HG03469 (cell line): ENCODE data around the gene LPAR2.
"Not testable (repeated sequence)": the region's sequence is repeated elsewhere in the genome, so short reads cannot be mapped to it uniquely, and the experiment has no call there.

Source experiments
- ATAC-seq: cut with Tn5 transposase; IDR thresholded peaks from one replicate; pipeline ENCODE4 v1.9.1; 2021; ENCODE audit warnings: mild to moderate bottlenecking, moderate library complexity, moderate number of reproducible peaks; ENCODE audit not compliant: unreplicated experiment

Gene LPAR2

GRCh38 chr19:19633711-19634515 lies 5.9 kb upstream of the LPAR2 start:
- ATAC-seq: no peak

GRCh38 chr19:19632661-19633060 lies 4.6 kb upstream of the LPAR2 start:
- ATAC-seq: no peak

GRCh38 chr19:19631346-19631745 lies 3.3 kb upstream of the LPAR2 start:
- ATAC-seq: no peak

- no peak for ATAC-seq
These were observed 2.4 kb upstream of the LPAR2 start for GRCh38 chr19:19630426-19630825.

- no peak for ATAC-seq
These were observed 2.0 kb upstream of the LPAR2 start for GRCh38 chr19:19630062-19630414.

- ATAC-seq: no peak
These were observed 598 bp upstream of the LPAR2 start for GRCh38 chr19:19628501-19629134.

GRCh38 chr19:19626516-19627472 lies 1.2 kb downstream of the LPAR2 start:
- no peak for ATAC-seq

- ATAC-seq: no peak
These were observed 3.9 kb downstream of the LPAR2 start for GRCh38 chr19:19624032-19624570.

- ATAC-seq: no peak
These were observed 4.6 kb downstream of the LPAR2 start for GRCh38 chr19:19623383-19623782.

- no peak for ATAC-seq
These were observed 8.2 kb downstream of the LPAR2 start for GRCh38 chr19:19619849-19620210.

- ATAC-seq: no peak
These were observed 8.7 kb downstream of the LPAR2 start for GRCh38 chr19:19619181-19619848.

GRCh38 chr19:19618219-19619051 lies 9.6 kb downstream of the LPAR2 start, which contains the start of gene PBX4:
Gene PBX4 (minus strand): TSS chr19:19618687. CDS start chr19:19618629, 58 bp downstream.
- ATAC-seq: peak; percentile 89

- ATAC-seq: no peak
These were observed 12.9 kb downstream of the LPAR2 start for GRCh38 chr19:19615086-19615485.

- ATAC-seq: no peak
These were observed 14.5 kb downstream of the LPAR2 start for GRCh38 chr19:19613506-19613905.

- ATAC-seq: no peak
These were observed 17.4 kb downstream of the LPAR2 start for GRCh38 chr19:19610376-19611202.

GRCh38 chr19:19606686-19607085 lies 21.3 kb downstream of the LPAR2 start:
- not testable (repeated sequence) for ATAC-seq

GRCh38 chr19:19606021-19606420 lies 22.0 kb downstream of the LPAR2 start:
- no peak for ATAC-seq

GRCh38 chr19:19602713-19603324 lies 25.2 kb downstream of the LPAR2 start:
- no peak for ATAC-seq
